NT2/D1 (cell line): Measurements from ENCODE around the gene PCDHA4.

ENCODE experiments used
- YY1 ChIP-seq: IDR thresholded peaks from 2 replicates; pipeline ENCODE4 v1.6.1; 2011; ENCODE audit not compliant: insufficient read length, insufficient read depth
- ZNF274 ChIP-seq: IDR thresholded peaks from 2 replicates; pipeline ENCODE4 v1.6.1; 2011; ENCODE audit warnings: mild to moderate bottlenecking, low read depth, low read length

- TF ChIP-seq YY1 (no peak), ZNF274 (peak; percentile 82)
Measured at GRCh38 chr5:140764177-140764973, 42.5 kb upstream of the PCDHA4 start.
